Stimulated activated CD8-positive, alpha-beta memory T cell treated with anti-CD3 and anti-CD28 coated beads, Interleukin-7, amount 100 ng/mL, for 1 hour (primary cell): Measurements from ENCODE around the gene NUBP1.
"Not testable (repeated sequence)": the region's sequence is repeated elsewhere in the genome, so short reads cannot be mapped to it uniquely, and the experiment has no call there.

Experiments used
- DNase-seq, 2 donors: peaks; one replicate each; pipeline ENCODE4 v3.0.0-alpha.2; 2020; ENCODE audit warnings: low read depth in 2 of 2

Gene NUBP1

GRCh38 chr16:10743610-10744369 is at the start of gene NUBP1:
Gene NUBP1 (plus strand): TSS chr16:10743842. CDS start chr16:10743864, 22 bp downstream.
- peak; percentile 99 for DNase-seq

GRCh38 chr16:10693889-10694288 is 49.8 kb upstream of the NUBP1 start:
- DNase-seq: no peak

GRCh38 chr16:10694306-10694705 is 49.3 kb upstream of the NUBP1 start:
- DNase-seq: no peak

- no peak for DNase-seq
Observed at GRCh38 chr16:10694830-10695229, 48.8 kb upstream of the NUBP1 start, which contains the start of gene TEKT5. Gene TEKT5 (minus strand): TSS chr16:10694930. CDS start chr16:10694873, 57 bp downstream.

- no peak for DNase-seq
Observed at GRCh38 chr16:10699756-10700155, 43.9 kb upstream of the NUBP1 start.

- no peak for DNase-seq
Observed at GRCh38 chr16:10708969-10709368, 34.7 kb upstream of the NUBP1 start.

- no peak for DNase-seq
Observed at GRCh38 chr16:10728003-10728887, 15.4 kb upstream of the NUBP1 start.

GRCh38 chr16:10729104-10730048 is 14.3 kb upstream of the NUBP1 start:
- DNase-seq: no peak

GRCh38 chr16:10731790-10732189 is 11.9 kb upstream of the NUBP1 start:
- DNase-seq: no peak

- peak; percentile 48 to 49 for DNase-seq
Observed at GRCh38 chr16:10737068-10737625, 6.5 kb upstream of the NUBP1 start.

- DNase-seq: no peak
Observed at GRCh38 chr16:10738231-10739077, 5.2 kb upstream of the NUBP1 start.

GRCh38 chr16:10740000-10740844 is 3.4 kb upstream of the NUBP1 start:
- DNase-seq: no peak

- DNase-seq: no peak
Observed at GRCh38 chr16:10740845-10741208, 2.8 kb upstream of the NUBP1 start.

- DNase-seq: not testable (repeated sequence)
Observed at GRCh38 chr16:10741249-10741648, 2.4 kb upstream of the NUBP1 start.

- DNase-seq: no peak
Observed at GRCh38 chr16:10741844-10742243, 1.8 kb upstream of the NUBP1 start.

- no peak for DNase-seq
Observed at GRCh38 chr16:10743227-10743609, 424 bp upstream of the NUBP1 start.

GRCh38 chr16:10744370-10745030 is 858 bp downstream of the NUBP1 start:
- no peak for DNase-seq

- no peak for DNase-seq
Observed at GRCh38 chr16:10745841-10746240, 2.2 kb downstream of the NUBP1 start.

- no peak for DNase-seq
Observed at GRCh38 chr16:10750793-10751192, 7.2 kb downstream of the NUBP1 start.
